HCT116 (cell line): ENCODE results near the gene RCAN2. TPM values are rescaled to one million over a fixed set of nuclear protein-coding genes. Genes with fewer than 3 reads are reported as not detected.

Source experiments
- ATAC-seq: fragments of 200-7000 bp; cut with Tn5 transposase; 2 replicates; pipeline ENCODE4 v1.9.1; 2020; ENCODE audit warnings: mild to moderate bottlenecking, moderate library complexity
- BruUV-seq: library from RNA; stranded (reverse); fragments of 400-500 nt; replicated peaks from 2 replicates; lab custom pipeline; 2021; lab: Mats Ljungman, UMichigan
- CTCF ChIA-PET: fragments of 300-600 bp; sonication (Branson Sonifier 250); formaldehyde crosslinking; loops from one replicate; lab custom pipeline; 2021; ENCODE audit warnings: antibody characterized with exemption; lab: Charles Lee
- POLR2A ChIA-PET: fragments of 300-600, 350-600 bp; sonication (Branson Sonifier 250); formaldehyde crosslinking; loops from one replicate; lab custom pipeline; 2021; ENCODE audit warnings: antibody characterized with exemption; lab: Charles Lee
- RAD21 ChIA-PET, 2 experiments: fragments of 300-600 bp; sonication (Branson Sonifier 250); formaldehyde crosslinking; loops; one replicate each; lab custom pipeline; 2023; ENCODE audit warnings: low total read pairs in 2 of 2; ENCODE audit not compliant: uncharacterized antibody in 2 of 2, unreplicated experiment in 2 of 2, low non-redundant PET in 1 of 2; lab: Charles Lee
- DNase-seq: peaks from one replicate; pipeline ENCODE4 v3.0.0-alpha.2; 2010; ENCODE audit warnings: low read depth, low spot score
- H2AFZ ChIP-seq: fragments of 200-600 bp; shearing (Covaris generic), sonication (generic); 2 replicates; pipeline ENCODE4 v1.6.1; 2017; ENCODE audit warnings: low read depth, mixed run types, mixed read lengths, antibody characterized with exemption, low read length; ENCODE audit not compliant: poor library complexity, severe bottlenecking
- H3K27ac ChIP-seq: 2 replicates; pipeline ENCODE4 v1.5.1; 2012; ENCODE audit warnings: low read depth, low read length
- H3K27me3 ChIP-seq: fragments of 200-600 bp; sonication (generic); 2 replicates; pipeline ENCODE4 v1.6.1; 2016; ENCODE audit warnings: mixed run types, low read length, mixed read lengths; ENCODE audit not compliant: insufficient read depth
- H3K36me3 ChIP-seq, 2 experiments: fragments of 200-500 bp in 1 of 2; fragments of 200-600 bp in 1 of 2; sonication (Bioruptor generic) in 1 of 2; sonication (generic) in 1 of 2; 2 replicates each; pipeline versions ENCODE4 v1.5.1 to v1.6.1; 2014 to 2016; ENCODE audit warnings: low read length in 2 of 2, inconsistent platforms in 1 of 2, mixed read lengths in 1 of 2, mixed run types in 1 of 2; ENCODE audit not compliant: insufficient read depth in 2 of 2, control insufficient read depth in 1 of 2
- H3K4me1 ChIP-seq, 2 experiments: fragments of 200-600 bp in 1 of 2; sonication (generic) in 1 of 2; 2 replicates each; pipeline versions ENCODE4 v1.5.1 to v1.6.1; 2012 to 2017; ENCODE audit warnings: low read length in 2 of 2, inconsistent platforms in 1 of 2, mild to moderate bottlenecking in 1 of 2, mixed read lengths in 1 of 2, mixed run types in 1 of 2, moderate library complexity in 1 of 2; ENCODE audit not compliant: insufficient read depth in 2 of 2, control insufficient read depth in 1 of 2
- H3K4me2 ChIP-seq: fragments of 200-600 bp; sonication (generic); 2 replicates; pipeline ENCODE4 v1.6.1; 2017; ENCODE audit warnings: mixed run types, low read length, mixed read lengths
- H3K4me3 ChIP-seq, 2 experiments: fragments of 200-600 bp in 1 of 2; sonication (generic) in 1 of 2; replicated peaks in 1 of 2; 2 replicates each; pipeline ENCODE4 v1.5.1; 2011 to 2016; ENCODE audit warnings: low read length in 2 of 2, control low read depth in 1 of 2, low read depth in 1 of 2, mild to moderate bottlenecking in 1 of 2, mixed read lengths in 1 of 2, mixed run types in 1 of 2
- H3K79me2 ChIP-seq: fragments of 200-600 bp; sonication (generic); 2 replicates; pipeline ENCODE4 v1.6.1; 2017; ENCODE audit warnings: mild to moderate bottlenecking, mixed run types, low read length, moderate library complexity, mixed read lengths; ENCODE audit not compliant: insufficient read depth
- H3K9ac ChIP-seq: fragments of 200-600 bp; sonication (generic); 2 replicates; pipeline ENCODE4 v1.6.1; 2016; ENCODE audit warnings: low read length, mixed read lengths
- H3K9me2 ChIP-seq: fragments of 200-600 bp; sonication (generic), shearing (Covaris generic); 2 replicates; pipeline ENCODE4 v1.6.1; 2017; ENCODE audit warnings: mixed run types, mild to moderate bottlenecking, moderate library complexity; ENCODE audit not compliant: insufficient read depth
- H3K9me3 ChIP-seq, 2 experiments: fragments of 200-500 bp in 1 of 2; fragments of 200-600 bp in 1 of 2; sonication (Bioruptor generic) in 1 of 2; sonication (generic) in 1 of 2; 2 replicates each; pipeline ENCODE4 v1.6.1; 2014 to 2017; ENCODE audit warnings: low read length in 2 of 2, mixed read lengths in 2 of 2, inconsistent platforms in 1 of 2, low read depth in 1 of 2, mild to moderate bottlenecking in 1 of 2, mixed run types in 1 of 2, moderate library complexity in 1 of 2; ENCODE audit not compliant: control insufficient read depth in 1 of 2, insufficient read depth in 1 of 2
- H4K20me1 ChIP-seq: fragments of 200-600 bp; sonication (generic), shearing (Covaris generic); 2 replicates; pipeline ENCODE4 v1.6.1; 2017; ENCODE audit warnings: mixed run types, mild to moderate bottlenecking, moderate library complexity; ENCODE audit not compliant: insufficient read depth
- EZH2phosphoT487 ChIP-seq: fragments of 200-600 bp; IDR thresholded peaks from 2 replicates; pipeline ENCODE4 v1.6.1; 2018; ENCODE audit warnings: antibody characterized with exemption, borderline replicate concordance
- SP1 ChIP-seq: IDR thresholded peaks from 2 replicates; pipeline ENCODE4 v1.6.1; 2012; ENCODE audit warnings: low read depth
- YY1 ChIP-seq: IDR thresholded peaks from 2 replicates; pipeline ENCODE4 v1.6.1; 2011; ENCODE audit warnings: low read length, low read depth, moderate library complexity, mild to moderate bottlenecking; ENCODE audit not compliant: insufficient replicate concordance; ENCODE audit errors: extremely low read depth
- ZFX ChIP-seq: fragments of 450-650 bp; IDR thresholded peaks from 2 replicates; pipeline ENCODE4 v1.6.1; 2017
- intact Hi-C: fragments of 100-400 bp; cut with micrococcal nuclease; formaldehyde crosslinking; loops from 2 replicates; pipeline ENCODE4 v1.10.0; 2022
- total RNA-seq: library from RNA; stranded (reverse); gene quantifications from one replicate; pipeline ENCODE4 v1.2.1, GENCODE V29; 2021; ENCODE audit not compliant: unreplicated experiment
- TF ChIP-seq, protein P1 (sequence below): IDR thresholded peaks from 2 replicates; pipeline ENCODE4 v1.6.1; 2012

The RCAN2 gene
- total RNA-seq, 1 experiment from 2014 or later: 0.57 TPM

DNA sequence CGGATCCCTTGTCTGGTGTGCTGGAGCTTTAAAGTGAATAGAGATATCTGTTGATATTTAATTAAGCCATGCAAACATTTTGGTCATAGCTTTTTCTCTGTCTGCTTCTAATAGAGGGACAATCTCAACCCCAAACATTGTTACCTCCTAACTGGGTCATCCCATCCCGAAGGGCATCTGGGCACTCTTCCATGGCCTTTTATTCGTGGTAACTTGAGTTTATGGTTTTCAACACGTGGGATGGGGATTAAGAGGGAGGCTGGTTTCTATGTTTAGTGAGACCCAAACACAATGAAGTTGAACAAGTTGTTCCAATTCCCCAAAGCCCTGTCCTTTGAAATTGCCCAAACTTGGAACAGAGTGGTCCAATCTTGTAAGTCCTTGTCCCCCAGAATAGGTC, 319.1 kb downstream of the RCAN2 start:
- Histone ChIP-seq H3K4me1 (peaks cover 0 to 13% of the 10 kb centered on the region in 2 experiments; a peak in 3 of 4 replicates), H3K79me2 (no peaks in the 10 kb centered on the region), H3K4me2 (no peak overlapping the region), H2AFZ (no peak overlapping the region), H3K27ac (no peak overlapping the region), H4K20me1 (no peaks in the 10 kb centered on the region), H3K27me3 (no peaks in the 10 kb centered on the region), H3K9me2 (no peaks in the 10 kb centered on the region), H3K4me3 (no peak overlapping the region), H3K9ac (no peak overlapping the region), H3K36me3 (no peaks in the 10 kb centered on the region), H3K9me3 (no peaks in the 10 kb centered on the region)
- BruUV-seq: no TSS peak
- intact Hi-C loops: no loop called here
- TF ChIP-seq SP1 (no peak), EZH2phosphoT487 (no peak), ZFX (no peak), YY1 (no peak)
- TF ChIP-seq, protein P1, sequence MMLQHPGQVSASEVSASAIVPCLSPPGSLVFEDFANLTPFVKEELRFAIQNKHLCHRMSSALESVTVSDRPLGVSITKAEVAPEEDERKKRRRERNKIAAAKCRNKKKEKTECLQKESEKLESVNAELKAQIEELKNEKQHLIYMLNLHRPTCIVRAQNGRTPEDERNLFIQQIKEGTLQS: no peak
- DNase-seq: no peak
- ChIA-PET POLR2A (no interaction called here), CTCF (no interaction called here), RAD21 (no interaction called here)
- no peak for ATAC-seq

Other genes with a start within 250 kb of the RCAN2 start
- gene CYP39A1, start 161.4 kb upstream of the RCAN2 start, total RNA-seq: 0.54 TPM
- 10.7 TPM for gene SLC25A27, start 161.5 kb upstream of the RCAN2 start, total RNA-seq
- 0.57 TPM for gene TDRD6, start 196.4 kb upstream of the RCAN2 start, total RNA-seq
- 2.8 TPM for gene PLA2G7, start 243.9 kb upstream of the RCAN2 start, total RNA-seq